Aorta (tissue), 5 donors: Measurements from ENCODE around the gene OR5AC2. TPM values are rescaled to one million over a fixed set of nuclear protein-coding genes. Genes with fewer than 3 reads are reported as not detected.

Source experiments
- ATAC-seq: fragments of 200-7000 bp; cut with Tn5 transposase; one replicate; pipeline ENCODE4 v1.9.1; 2022; ENCODE audit warnings: moderate library complexity; ENCODE audit not compliant: low FRiP score
- DNase-seq, 2 donors: peaks; one replicate each; pipeline ENCODE4 v3.0.0-alpha.2; 2020
- H3K27ac ChIP-seq, 2 donors: one replicate each; pipeline ENCODE4 v1.5.1; 2013; ENCODE audit warnings: low read length in 2 of 2, mild to moderate bottlenecking in 2 of 2, moderate library complexity in 2 of 2, control low read depth in 1 of 2, inconsistent platforms in 1 of 2, low read depth in 1 of 2
- H3K27me3 ChIP-seq, 2 donors: one replicate each; pipeline ENCODE4 v1.6.1; 2013; ENCODE audit warnings: control low read depth in 1 of 2, low read length in 1 of 2, mild to moderate bottlenecking in 1 of 2, moderate library complexity in 1 of 2; ENCODE audit not compliant: insufficient read depth in 2 of 2, control insufficient read depth in 1 of 2
- H3K36me3 ChIP-seq, 2 donors: one replicate each; pipeline ENCODE4 v1.6.1; 2013; ENCODE audit warnings: control low read depth in 1 of 2, low read length in 1 of 2, mild to moderate bottlenecking in 1 of 2; ENCODE audit not compliant: insufficient read depth in 2 of 2, control insufficient read depth in 1 of 2
- H3K4me1 ChIP-seq, 2 donors: one replicate each; pipeline ENCODE4 v1.6.1; 2013; ENCODE audit warnings: low read length in 2 of 2, control low read depth in 1 of 2, mild to moderate bottlenecking in 1 of 2, moderate library complexity in 1 of 2; ENCODE audit not compliant: insufficient read depth in 2 of 2, control insufficient read depth in 1 of 2
- H3K4me3 ChIP-seq, 2 donors: one replicate each; pipeline ENCODE4 v1.5.1; 2013; ENCODE audit warnings: low read length in 2 of 2, control low read depth in 1 of 2, mild to moderate bottlenecking in 1 of 2
- H3K9me3 ChIP-seq: one replicate; pipeline ENCODE4 v1.6.1; 2013; ENCODE audit warnings: mild to moderate bottlenecking, low read length; ENCODE audit not compliant: control insufficient read depth
- WGBS, 2 donors: extraction: QIAGEN DNeasy Blood & Tissue Kit; methylation state at CpG; one replicate each; pipeline ENCODE4 v1.1.7; 2013; 5-methylcytosine and 5-hydroxymethylcytosine counted together
- intact Hi-C, 2 donors: fragments of 100-400 bp; cut with DNase I; formaldehyde crosslinking; loops; one replicate each; pipeline versions ENCODE4 v1.14.2 to v1.15.0; 2022
- polyA plus RNA-seq, 2 donors: library from polyadenylated mRNA; stranded (reverse); fragments of 200-250 nt; gene quantifications; one replicate each; pipeline ENCODE4 v1.2.3, GENCODE V29; 2013
- total RNA-seq, 2 donors: library from RNA; stranded (reverse); fragmentation: NEBNext Ultra II Directional; extraction: Animal tissue kit (Norgen Biotek cat#: 25700); gene quantifications; one replicate each; pipeline ENCODE4 v1.2.1, GENCODE V29; 2021
- donor health status: healthy with polysubstance abuse.
- donor health status: Bipolar disorder and iron deficiency.
- donor health status: DM: no; HTN: no; CAD: no.
- donor health status: DM: no; HTN: no; CAD: no.
- donor health status: DM: yes; HTN: yes; CAD: no.

The OR5AC2 gene
- total and polyA plus RNA-seq, 4 donors = not detected

DNA sequence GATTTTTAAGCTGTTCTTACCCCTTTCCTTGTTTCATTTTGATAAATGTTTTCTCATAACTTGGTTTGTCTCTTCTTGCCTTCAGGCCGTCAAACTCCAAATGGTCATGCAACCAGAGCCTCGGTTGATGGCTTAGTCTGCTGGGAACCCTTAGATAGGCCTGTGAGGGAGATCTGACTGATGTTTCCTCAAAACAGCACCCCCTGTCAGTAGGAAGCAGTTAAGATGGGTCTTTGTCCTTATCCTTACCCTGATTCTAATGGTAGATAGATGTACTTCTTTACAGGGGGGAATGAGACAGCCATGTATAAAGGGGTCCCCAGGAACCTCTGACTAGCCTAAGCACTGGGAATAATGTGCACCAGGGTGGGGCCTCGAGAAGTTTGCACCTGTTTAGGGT, 27.3 kb downstream of the OR5AC2 start:
- H3K36me3 ChIP-seq = no peaks in the 10 kb centered on the region
- H3K27me3 ChIP-seq = no peaks in the 10 kb centered on the region
- DNase-seq (no peak), ATAC-seq (no peak)
- H3K4me3 ChIP-seq = no peak overlapping the region
- peaks cover 10% of the 10 kb centered on the region for H3K9me3 ChIP-seq
- WGBS, 2 donors = 48 to 54% methylated on average over 3 of the region's 3 CpGs
- H3K4me1 ChIP-seq = no peaks in the 10 kb centered on the region
- no peak overlapping the region for H3K27ac ChIP-seq
- intact Hi-C loops = no loop called here

- 93 to 95% methylated on average over 1 of the region's 1 CpG for WGBS, 2 donors
- no peak overlapping the region for H3K27ac ChIP-seq
- H3K9me3 ChIP-seq = peaks cover 10% of the 10 kb centered on the region
- intact Hi-C loops = no loop called here
- no peaks in the 10 kb centered on the region for H3K36me3 ChIP-seq
- DNase-seq (no peak), ATAC-seq (no peak)
- no peak overlapping the region for H3K4me3 ChIP-seq
- no peaks in the 10 kb centered on the region for H3K27me3 ChIP-seq
- H3K4me1 ChIP-seq = no peaks in the 10 kb centered on the region
These were observed 28.7 kb downstream of the OR5AC2 start for GRCh38 chr3:98115717-98116116.

GRCh38 chr3:98130421-98130820, 43.4 kb downstream of the OR5AC2 start, which contains the start of gene OR5H1:
Gene OR5H1, plus strand, starts transcription at chr3:98130721. Its CDS starts 1,977 bp downstream, at chr3:98132698.
- Histone ChIP-seq H3K27me3 (no peaks in the 10 kb centered on the region), H3K4me1 (no peaks in the 10 kb centered on the region), H3K36me3 (no peaks in the 10 kb centered on the region), H3K27ac (no peak within 1 kb of the TSS), H3K4me3 (no peak within 1 kb of the TSS), H3K9me3 (no peaks in the 10 kb centered on the region)
- 62 to 69% methylated on average over 1 of the region's 1 CpG for WGBS, 2 donors
- intact Hi-C loops = no loop called here
- ATAC-seq (no peak), DNase-seq (no peak)

DNA sequence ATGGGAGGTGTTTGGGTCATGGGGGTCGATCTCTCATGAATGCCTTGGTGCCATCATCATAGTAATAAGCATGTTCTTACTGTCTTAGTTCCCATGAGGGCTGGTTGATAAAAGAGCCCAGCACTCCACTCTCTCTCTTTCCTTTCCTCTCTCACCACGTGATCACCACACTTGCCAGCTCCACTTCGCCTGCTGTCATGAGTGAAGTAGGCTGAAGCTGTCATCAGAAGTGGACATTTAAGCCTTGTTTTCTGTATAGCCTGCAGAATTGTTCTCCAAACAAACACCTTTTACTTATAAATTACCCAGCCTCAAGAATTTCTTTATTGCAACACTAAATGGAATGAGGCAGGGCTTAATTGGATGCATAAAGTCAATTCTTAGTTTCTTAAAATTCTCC, 49.7 kb downstream of the OR5AC2 start:
- H3K4me3 ChIP-seq = no peak overlapping the region
- H3K27ac ChIP-seq = no peak overlapping the region
- DNase-seq = no peak
- H3K27me3 ChIP-seq = no peaks in the 10 kb centered on the region
- WGBS, 2 donors = 52 to 57% methylated on average over 3 of the region's 3 CpGs
- no peak for ATAC-seq
- H3K36me3 ChIP-seq = no peaks in the 10 kb centered on the region
- intact Hi-C loops = no loop called here
- H3K9me3 ChIP-seq = no peaks in the 10 kb centered on the region
- H3K4me1 ChIP-seq = no peaks in the 10 kb centered on the region

Other genes with a start within 250 kb of the OR5AC2 start
- 10 to 100 TPM; 15.7 to 25.8 TPM for gene RIOX2, start 114.7 kb upstream of the OR5AC2 start, total RNA-seq
- 10 to 100 TPM in 1 of 2 donors, 1 to 10 TPM in 1; 6.3 to 12.7 TPM for gene RIOX2, start 114.7 kb upstream of the OR5AC2 start, polyA plus RNA-seq
- gene GABRR3, start 51.9 kb upstream of the OR5AC2 start, total RNA-seq = not detected
- not detected for gene GABRR3, start 51.9 kb upstream of the OR5AC2 start, polyA plus RNA-seq
- not detected for gene OR5H1, start 43.5 kb downstream of the OR5AC2 start, total RNA-seq
- gene OR5H1, start 43.5 kb downstream of the OR5AC2 start, polyA plus RNA-seq = not detected
- under 1 TPM in 1 of 2 donors, not detected in 1; 0.03 TPM for gene OR5H14, start 60.3 kb downstream of the OR5AC2 start, total RNA-seq
- not detected for gene OR5H14, start 60.3 kb downstream of the OR5AC2 start, polyA plus RNA-seq
- not detected for gene OR5H15, start 79.5 kb downstream of the OR5AC2 start, total RNA-seq
- not detected for gene OR5H15, start 79.5 kb downstream of the OR5AC2 start, polyA plus RNA-seq
- not detected for gene OR5H6, start 177.1 kb downstream of the OR5AC2 start, total RNA-seq
- not detected for gene OR5H6, start 177.1 kb downstream of the OR5AC2 start, polyA plus RNA-seq
- gene OR5H2, start 195.3 kb downstream of the OR5AC2 start, total RNA-seq = not detected
- gene OR5H2, start 195.3 kb downstream of the OR5AC2 start, polyA plus RNA-seq = not detected